Embryonic facial prominence (tissue), 1 donor: ENCODE measurements around the gene RREB1.
"Not testable (repeated sequence)": the region's sequence is repeated elsewhere in the genome, so short reads cannot be mapped to it uniquely, and the experiment has no call there.

Experiments
- DNase-seq: peaks from one replicate; pipeline ENCODE4 v3.0.0-alpha.2; 2016; ENCODE audit errors: extremely low spot score

The RREB1 gene

DNA sequence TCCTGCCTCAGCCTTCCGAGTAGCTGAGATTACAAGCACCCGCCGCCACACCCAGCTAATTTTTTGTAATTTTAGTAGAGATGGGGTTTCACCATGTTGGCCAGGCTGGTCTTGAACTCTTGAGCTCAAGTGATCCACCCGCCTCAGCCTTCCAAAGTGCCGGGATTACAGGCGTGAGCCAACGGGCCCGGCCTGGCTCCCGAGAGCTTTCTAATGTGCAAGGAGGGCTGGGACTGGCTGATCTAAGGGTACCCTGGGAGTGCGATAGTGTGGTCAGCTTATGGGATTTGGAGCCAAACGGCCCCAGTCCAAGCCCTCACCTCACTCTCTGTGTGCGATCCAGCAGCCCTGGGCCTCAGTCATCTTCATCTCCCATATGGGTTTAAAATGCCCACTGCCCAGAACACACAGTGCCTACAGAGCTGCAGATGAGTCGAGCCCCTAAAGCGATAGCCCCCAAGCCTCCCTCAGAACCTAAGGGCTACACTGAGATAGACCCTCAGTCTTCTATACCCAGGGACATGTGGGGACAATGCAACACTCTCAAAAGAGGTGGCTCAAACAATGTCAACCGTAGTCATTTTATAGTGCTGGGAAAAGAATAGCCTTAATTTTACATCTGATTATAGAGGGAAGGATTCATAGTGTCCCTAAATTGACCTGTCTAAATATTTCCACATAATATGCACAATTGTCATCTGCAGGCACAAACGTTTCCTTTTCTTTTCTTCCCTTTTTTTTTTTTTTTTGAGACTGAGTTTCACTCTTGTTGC, 155.2 kb downstream of the RREB1 start:
- DNase-seq = no peak

DNA sequence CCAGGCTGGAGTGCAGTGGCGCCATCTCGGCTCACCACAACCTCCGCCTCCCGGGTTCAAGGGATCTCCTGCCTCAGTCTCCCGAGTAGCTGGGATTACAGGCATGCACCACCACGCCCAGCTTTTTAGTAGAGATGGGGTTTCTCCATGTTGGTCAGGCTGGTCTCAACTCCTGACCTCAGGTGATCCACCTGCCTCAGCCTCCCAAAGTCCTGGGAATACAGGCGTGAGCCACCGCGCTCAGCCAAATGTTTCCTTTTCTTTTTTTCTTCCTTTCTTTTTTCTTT, 155.7 kb downstream of the RREB1 start:
- not testable (repeated sequence) for DNase-seq

DNA sequence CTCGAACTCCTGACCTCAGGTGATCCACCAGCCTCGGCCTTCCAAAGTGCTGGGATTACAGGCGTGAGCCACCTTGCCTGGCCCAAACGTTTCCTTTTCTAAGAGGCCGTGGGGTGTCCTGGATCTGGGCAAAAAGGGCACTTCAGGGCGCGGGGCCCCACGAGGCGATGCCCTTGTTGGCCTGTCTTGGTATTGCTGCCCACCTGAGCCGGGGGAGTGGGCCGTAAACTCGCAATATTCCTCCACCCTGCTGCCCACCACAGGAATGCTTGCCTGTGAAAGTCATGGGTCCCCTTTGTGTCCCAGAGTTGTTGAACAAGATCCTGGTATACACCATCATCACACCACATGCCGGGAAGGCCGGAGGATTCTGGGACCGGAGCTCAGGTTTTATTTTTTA, 156.3 kb downstream of the RREB1 start:
- no peak for DNase-seq

DNA sequence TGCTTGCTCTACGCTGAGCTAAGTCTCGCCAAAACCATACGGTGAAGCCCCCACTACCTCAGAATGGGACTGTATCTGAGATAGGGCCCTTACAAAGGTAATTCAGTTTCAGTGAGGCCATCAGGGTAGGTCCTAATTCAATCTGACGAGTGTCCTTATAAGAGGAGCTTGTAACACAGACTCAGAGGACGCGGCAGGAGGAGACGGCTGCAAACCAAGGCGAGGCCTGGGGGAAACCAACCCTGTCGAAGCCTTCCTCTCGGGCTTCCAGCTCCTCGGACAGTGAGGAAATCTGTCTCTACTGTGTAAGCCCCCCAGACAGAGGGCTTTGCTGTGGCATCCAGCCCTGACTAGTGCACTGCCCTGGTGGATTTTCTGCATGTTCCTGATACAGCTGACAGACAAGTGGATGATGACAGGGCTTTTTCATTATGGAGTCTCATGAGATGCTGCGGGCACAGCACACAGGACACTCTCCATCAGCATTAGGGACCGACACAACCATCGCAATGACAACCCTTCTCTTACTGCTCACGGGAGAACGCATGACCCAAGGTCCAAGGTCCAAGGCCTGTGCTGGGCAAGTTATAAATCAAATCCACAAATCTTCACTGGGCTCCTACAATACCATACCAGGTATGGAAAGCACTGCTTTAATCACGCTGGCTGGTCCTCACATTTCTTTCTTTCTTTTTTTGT, 157.1 kb downstream of the RREB1 start:
- DNase-seq = no peak

DNA sequence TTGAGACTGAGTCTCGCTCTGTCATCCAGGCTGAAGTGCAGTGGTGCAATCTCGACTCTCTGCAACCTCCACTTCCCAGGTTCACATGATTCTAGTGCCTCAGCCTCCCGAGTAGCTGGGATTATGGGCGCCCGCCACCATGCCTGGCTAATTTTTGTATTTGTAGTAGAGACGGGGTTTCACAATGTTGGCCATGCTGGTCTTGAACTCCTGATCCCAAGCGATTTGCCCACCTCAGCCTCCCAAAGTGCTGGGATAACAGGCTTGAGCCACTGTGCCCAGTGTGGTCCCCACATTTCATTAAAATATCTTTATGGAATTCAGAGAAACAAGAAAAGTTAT, 157.6 kb downstream of the RREB1 start:
- not testable (repeated sequence) for DNase-seq

DNA sequence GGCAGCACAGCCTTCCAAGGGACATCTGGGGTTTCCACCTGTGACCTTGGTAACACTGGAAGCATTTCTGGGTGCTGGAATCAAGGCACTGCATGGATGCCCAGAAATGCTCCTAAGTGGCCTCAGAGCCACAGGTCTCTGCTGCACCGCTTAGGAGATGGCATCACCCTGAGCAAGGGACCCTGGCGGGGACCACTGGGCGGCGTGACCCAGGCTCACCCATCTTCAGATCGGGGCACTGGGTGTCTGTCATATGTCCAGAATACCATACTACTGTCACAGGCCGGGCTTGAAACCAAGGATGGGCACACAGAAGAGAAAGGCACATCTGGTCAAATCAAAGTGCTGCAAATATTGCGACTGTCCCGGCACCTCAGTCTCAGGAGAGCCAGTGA, 159.3 kb downstream of the RREB1 start:
- DNase-seq = no peak

DNA sequence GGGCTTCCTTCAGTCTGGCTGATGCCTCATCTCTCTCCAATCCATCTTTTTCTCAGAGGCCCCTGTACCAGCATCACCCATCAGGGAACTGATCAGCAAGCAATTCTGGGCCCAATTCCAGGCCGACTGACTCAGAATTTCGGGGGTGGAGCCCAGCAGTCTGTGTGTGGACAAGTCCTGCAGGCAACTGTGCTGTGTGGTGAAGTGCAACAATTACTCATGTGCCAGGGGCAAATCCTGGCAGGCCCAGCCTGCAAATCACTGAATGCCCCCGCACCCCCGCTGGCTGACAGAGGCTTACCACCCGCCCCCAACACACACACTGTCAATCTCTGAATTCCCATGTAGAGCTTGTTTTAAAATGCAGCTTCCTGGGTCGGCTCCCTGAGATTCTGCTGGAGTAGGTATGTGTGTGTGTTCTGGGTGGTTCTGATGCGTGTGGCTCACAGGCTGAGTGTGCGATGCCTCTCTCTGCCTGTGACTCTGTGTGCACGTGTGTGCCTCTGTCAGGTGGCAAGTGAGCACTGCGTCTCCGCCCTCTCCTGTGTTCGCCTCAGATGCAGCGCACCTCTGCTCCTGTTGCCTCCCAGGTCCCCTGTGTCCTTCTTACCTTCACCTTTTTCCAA, 159.8 kb downstream of the RREB1 start:
- no peak for DNase-seq

DNA sequence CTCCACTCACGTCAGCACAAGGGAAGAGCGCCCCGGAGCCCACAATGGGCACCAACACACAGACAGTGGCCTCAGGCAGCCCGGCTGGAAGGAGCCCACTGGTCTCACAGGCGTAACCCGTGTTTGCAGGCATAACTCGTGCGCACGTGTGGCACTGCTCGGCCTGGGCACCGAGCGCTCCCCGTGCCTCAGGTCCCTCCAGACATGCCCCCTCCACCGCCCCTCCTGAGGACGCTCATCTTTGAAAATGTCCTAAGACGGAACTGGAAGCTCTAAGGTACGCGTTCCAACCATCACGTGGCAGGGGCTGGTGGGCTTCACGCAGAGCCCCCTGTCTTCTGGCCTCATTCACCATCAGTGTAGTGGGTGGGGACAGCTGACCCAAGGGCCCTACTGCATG, 160.6 kb downstream of the RREB1 start:
- DNase-seq = no peak

DNA sequence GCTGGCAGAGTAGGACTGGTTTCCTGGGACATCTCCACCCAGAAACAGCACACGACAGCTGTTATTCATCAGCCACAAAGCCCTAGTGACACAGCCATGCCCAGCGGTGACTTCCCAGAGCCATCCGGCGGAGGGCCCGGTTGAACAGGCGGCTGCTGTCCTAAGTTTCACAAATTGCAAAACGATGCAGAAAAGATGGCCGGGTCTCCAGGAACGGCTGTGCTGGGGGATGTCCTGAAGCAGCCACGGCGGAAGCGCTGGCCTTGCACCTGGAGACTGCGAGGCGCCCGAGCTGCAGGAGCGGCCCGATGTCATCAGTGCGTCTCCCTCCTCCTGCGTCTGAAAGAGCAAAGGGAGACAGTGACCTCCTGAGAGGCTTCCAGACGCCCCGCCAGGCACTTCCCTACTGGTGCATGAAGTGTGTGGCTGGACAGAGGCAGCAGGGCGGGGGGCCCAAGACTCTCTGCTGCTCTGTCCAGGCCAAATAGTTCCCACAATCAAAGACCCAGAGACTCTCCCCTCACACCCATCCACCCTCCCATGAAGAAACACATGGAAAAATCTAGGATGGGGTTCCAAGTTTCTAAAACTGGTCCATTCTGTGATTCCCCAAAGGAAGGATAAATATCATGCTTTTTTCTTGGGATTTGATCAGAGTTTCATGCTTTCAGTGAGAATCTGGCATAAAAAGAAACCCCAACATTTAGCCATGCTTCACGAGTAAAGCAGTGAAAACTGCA, 161.2 kb downstream of the RREB1 start:
- no peak for DNase-seq

DNA sequence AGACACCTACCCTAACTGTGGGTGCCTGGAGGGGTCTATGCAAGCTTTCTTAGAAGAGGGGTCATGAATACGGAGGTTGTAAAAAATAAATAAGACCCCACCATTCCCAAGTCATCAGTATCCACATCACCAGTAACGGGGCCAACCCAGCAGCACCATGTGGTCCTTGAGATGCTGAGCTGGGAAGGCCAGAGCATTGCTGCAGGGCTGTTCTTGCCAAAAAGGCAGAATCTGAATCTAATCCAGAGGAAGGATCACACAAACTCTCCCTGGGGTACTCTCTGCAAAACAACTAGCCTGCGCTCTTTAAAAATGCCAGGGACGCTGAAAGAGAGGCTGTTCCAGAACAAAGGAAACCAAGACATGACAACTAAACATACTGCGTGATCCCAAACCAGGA, 162.1 kb downstream of the RREB1 start:
- DNase-seq = no peak

DNA sequence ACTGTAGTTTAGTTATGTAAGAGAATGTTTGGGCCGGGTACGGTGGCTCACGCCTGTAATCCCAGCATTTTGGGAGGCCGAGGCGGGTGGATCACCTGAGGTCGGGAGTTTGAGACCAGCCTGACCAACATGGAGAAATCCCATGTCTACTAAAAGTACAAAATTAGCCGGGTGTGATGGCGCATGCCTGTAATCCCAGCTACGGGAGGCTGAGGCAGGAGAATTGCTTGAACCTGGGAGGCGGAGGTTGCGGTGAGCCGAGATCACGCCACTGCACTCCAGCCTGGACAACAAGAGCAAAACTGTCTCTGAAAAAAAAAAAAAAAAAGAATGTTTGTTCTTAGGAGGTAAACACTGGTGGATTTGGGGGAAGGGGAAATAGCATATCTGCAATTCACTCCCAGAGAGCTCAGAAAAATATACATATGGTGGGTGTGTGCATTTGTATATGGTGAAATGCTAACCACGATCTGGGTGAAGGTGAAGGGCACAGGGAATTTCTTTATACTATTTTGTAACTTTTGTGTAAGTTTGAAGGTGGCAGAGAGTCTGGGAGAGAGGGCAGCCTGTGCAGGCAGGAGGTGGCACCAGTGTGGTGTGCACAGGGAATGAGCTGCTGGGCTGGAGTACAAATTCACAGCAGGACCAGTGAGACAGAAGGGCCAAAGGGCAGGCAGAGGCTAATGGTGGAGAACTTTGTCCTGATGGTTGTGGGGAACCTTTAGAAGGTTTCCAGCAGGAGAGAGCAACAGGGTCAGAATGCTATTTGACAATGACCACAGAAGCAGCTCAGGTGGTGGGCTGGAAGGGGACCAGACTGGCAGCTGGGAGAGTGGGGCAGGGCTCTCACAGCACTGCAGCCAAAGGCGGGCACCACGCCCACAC, 162.8 kb downstream of the RREB1 start:
- DNase-seq = no peak

DNA sequence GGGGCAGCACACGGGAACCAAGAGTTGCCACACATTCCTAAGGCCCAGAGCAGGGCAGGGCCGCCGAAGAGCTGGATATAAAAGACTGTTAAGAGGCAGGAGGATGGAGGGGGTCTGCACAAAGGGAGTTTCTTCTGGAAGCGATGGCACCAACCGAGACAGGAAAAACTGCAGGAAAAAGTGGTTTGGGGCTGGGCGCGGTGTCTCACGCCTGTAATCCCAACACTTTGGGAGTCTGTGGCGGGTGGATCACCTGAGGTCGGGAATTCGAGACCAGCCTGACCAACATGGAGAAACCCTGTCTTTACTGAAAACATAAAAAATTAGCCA, 163.4 kb downstream of the RREB1 start:
- DNase-seq = no peak

DNA sequence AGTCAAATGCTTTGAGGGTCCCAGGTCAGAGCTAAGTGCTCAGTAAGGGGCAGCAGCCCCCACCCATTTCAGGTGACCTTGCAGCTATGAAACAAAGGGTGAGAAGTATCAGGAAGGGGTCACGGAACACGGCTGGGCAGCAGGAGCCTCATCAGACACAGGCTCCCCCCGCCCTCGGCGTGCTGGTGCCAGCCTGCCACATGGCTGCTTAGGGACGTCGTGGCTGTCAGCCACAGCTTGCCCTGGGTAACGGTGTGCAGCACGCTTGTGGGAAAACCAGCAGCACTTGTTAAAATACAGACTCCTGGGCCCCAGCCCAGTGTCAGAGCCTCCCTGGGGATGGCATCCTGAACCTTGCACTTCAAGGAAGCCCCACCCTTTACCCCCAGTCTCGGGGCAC, 165.9 kb downstream of the RREB1 start:
- DNase-seq = no peak

DNA sequence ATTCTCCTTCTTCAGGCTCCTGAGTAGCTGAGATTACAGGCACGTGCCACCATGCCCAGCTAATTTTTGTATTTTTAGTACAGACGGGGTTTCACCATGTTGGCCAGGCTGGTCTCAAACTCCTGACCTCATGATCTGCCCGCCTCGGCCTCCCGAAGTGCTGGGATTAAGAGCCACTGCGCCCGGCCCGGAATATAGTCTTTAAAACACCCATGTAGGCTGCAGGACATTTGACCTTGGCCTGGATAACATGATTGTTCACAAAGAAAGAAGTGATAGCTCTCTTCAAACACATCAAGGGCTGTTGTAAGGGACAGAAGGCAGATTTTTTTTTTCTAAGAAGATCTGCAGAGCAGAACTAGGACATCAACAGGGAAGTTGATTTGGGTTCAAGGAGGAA, 166.8 kb downstream of the RREB1 start:
- not testable (repeated sequence) for DNase-seq

DNA sequence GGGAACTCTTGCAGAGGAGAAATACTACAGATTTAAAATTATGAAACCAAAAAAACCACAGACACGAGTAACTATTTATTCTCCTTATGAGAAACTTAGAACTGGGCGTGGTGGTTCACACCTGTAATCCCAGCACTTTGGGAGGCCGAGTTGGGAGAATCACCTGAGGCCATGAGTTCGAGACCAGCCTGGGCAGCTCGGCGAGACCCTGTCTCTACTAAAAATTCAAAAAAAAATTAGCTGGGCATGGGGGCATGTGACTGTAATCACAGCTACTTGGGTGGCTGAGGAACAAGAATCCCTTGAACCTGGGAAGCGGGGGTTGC, 168.4 kb downstream of the RREB1 start:
- DNase-seq = no peak

DNA sequence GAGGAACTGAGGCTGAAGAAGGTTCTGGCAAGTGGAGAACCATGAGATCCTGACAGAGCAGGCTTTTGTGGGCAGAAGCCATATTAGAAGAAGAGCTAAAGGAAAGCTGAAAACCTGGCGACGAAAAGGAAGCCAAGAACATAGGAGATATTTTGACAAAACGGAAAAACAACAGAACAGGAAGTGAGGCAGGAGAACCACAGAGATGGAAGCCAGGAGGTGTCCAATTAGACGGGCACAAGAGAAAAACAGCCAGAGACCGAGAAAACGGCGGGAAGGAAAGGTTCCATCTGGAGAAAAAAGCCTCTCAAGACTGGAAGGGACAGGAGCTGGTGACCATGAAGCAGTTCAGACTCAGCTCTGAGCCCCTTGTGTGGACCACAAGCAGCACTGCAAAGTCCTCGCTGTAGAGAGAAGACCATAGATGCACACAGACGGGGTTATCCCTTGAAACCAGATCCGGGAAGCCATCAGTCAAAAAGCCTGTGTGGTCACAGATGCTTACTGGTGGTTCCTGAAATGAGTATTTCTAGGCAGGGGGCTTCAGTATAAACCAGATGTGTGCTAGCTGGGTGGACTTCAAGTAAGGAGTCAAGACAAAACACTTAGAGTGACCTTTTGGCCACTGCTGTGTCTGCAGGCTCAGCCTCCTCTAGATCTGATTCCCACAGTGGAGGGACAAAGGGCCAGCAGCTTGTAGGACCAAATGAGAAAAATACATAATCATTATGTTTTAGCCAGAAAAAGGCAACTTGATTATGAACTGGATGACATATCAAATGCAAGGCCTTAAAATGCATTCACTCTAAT, 174.5 kb downstream of the RREB1 start:
- DNase-seq = no peak

DNA sequence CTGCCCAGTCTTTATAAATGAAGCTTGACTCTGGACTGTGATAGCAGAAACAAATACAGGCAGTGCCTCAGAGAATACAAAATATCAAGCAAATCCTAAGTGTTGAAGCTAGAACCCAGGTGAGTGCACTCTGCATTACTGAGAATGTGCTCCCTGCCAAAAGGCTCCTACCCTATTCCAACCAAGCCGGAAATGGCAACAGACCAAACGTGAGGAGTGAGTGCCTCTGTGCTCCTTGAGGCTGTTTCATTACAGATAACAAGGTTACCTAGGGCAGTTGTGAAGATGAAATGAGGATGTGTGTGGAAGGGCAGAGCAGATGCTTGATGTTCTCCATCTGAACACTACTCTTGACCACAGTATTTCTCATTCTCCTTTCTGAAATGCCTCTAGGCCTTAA, 175.9 kb downstream of the RREB1 start:
- no peak for DNase-seq

DNA sequence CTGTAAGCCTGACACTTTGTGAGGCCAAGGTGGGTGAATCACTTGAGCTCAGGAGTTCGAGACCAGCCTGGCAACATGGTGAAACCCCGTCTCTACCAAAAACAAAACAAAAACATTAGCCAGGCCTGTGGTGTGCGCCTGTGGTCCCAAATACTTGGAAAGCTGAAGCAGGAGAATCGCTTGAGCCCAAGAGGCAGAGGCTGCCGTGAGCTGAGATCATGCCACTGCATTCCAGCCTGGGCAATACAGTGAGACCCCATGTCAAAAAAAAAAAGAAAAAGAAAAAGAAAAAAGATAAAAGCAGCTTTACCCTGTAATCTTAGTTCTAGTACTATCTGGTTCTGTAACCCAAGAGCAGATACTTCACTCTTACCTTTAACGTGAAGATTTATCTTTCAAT, 177.7 kb downstream of the RREB1 start:
- no peak for DNase-seq

DNA sequence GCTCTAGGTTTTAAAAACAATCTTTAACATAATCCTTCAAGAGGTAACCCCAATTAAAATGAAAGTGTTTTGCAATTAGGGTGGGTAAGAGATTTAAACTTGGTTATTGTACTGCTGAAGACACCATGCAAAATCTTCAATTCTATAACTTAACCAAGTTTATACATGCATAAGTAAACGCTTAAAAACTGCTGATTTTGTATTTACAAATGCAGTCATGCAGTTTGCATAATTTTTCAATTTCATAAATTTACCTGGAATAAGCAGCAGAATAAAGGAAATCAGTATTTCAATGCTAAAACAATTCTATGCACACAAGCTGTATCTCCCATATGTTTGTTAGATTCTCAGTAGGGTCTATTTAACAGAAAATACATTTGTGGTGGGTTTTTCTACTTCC, 182.3 kb downstream of the RREB1 start:
- no peak for DNase-seq

DNA sequence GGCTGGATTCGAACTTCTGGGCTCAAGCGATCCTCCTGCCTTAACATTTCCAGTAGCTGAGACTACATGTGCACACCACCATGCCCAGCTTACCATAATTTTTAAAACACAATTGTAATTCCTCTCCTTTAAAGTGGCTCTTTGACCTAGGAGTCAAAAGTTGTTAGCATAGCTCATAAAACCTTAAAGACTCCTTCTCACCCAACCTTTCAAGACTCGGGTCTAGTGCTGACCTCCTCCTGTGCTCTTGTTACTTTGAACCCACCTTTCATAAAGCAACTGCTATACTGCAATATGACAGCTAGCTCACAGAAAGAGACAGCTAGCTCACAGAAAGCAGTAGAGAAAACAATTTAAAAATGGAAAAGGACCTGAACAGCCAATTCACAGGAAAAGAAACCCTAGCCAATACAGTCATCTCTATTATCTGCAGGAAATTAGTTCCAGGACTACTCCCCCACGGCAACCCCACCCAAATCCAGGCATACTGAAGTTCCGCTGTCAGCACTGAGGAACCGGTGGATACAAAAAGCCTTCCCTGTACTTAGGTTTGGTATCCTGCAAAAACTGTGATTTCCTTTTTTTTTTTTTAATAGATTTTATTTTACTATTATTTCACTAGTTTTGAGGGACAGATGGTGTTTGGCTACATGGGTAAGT, 185.0 kb downstream of the RREB1 start:
- DNase-seq = no peak

DNA sequence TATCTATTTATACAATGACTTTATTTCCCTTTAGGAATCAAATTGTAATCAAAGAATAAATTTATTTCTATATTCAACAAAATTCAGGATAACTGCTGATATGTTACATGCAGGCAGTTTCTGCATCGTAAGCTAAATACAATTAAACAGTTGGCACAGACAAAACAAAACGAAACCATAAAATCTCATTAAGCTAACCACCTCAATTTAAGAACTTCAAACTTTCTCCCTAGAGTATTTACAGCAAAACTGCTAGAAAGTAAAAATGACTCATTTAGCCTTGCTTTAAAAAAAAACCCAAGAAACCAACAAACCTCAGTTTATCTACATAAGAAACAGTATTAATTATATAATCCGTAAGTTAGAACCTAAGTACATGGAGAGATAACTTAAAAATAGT, 188.2 kb downstream of the RREB1 start:
- DNase-seq = no peak
